ENCODE data around the gene SAPCD1. TPM values are rescaled to one million over a fixed set of nuclear protein-coding genes. Genes with fewer than 3 reads are reported as not detected.

Gene SAPCD1
- total RNA-seq (2014; rRNA removed; shearing (Covaris generic)): 13.0 and 15.4 TPM in 2 replicates

DNA sequence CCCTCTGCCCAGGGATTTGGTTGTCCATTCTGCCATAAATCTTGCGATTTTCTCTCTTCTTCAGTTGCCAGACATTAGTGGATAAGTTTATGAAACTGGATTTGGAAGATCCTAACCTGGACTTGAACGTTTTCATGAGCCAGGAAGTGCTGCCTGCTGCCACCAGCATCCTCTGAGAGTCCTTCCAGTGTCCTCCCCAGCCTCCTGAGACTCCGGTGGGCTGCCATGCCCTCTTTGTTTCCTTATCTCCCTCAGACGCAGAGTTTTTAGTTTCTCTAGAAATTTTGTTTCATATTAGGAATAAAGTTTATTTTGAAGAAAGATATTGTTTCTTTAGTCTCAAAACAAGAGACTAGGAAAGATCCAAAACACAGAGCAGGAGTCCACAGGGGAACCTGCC is at the start of gene SAPCD1:
TSS of gene SAPCD1 (plus strand) at position 301 of the 400 bp plus-strand sequence. CDS start 399 bp downstream, outside the sequence.
- DNase-seq (ENCODE audit: low spot score): no peak
- in situ Hi-C loops (cut with HindIII; ENCODE audit: low sequenced_read_pairs): no loop called here

DNA sequence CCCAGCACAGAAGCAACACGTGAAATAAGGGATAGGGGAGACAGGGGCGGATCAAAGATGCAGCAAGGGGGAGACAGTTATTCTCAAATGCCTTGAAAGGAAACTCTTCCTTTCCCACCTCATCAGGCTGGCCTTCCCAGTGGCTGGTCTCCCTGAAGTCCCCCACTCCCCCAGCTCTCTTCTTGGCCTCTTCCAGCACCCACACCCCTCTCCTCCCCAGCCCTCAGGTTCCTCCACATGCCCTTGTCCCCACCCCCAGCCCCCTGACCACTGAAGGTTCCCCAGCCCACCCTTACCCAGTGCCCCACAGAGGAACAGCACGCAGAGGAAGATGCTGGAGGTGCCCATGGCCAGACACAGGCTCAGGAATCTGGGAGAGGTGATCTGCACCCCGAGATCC is 49.0 kb upstream of the SAPCD1 start:
- in situ Hi-C loops (cut with HindIII; ENCODE audit: low sequenced_read_pairs): no loop called here
- no peak for DNase-seq (ENCODE audit: low spot score)

DNA sequence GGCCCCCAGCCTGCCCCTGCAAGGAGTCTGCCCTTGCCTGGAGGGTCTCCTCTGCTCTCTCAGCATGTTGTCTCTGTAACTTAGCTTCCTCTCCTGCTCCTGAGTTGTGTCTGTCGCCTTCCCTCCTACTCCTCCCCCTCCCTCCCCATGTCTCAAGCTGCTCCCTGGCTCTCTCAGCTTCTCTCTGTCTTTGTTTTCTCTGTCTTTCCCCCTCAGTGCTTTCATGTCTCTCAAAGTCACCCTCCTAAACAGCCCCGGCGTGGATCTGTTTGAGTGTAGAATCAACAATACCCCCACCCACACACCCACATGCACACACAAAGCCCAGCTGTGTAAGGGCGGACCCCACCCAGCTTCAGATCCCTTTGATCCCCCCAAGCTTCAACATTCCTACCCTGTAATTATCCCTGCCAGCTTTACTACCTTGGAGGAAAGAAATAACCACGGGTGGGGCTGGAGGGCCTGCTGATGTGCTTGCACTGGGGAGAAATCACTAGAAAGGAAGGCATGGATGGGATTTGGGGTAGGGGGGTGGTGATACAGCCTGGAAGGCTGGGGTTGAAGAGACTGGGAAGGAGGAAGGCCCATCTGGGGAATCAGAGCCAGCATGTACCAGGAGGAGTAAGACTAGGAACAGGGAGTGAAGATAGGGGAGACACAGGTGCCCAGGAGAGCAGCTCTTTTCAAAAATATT is 48.3 kb upstream of the SAPCD1 start:
- no peak for DNase-seq (ENCODE audit: low spot score)
- in situ Hi-C loops (cut with HindIII; ENCODE audit: low sequenced_read_pairs): no loop called here

DNA sequence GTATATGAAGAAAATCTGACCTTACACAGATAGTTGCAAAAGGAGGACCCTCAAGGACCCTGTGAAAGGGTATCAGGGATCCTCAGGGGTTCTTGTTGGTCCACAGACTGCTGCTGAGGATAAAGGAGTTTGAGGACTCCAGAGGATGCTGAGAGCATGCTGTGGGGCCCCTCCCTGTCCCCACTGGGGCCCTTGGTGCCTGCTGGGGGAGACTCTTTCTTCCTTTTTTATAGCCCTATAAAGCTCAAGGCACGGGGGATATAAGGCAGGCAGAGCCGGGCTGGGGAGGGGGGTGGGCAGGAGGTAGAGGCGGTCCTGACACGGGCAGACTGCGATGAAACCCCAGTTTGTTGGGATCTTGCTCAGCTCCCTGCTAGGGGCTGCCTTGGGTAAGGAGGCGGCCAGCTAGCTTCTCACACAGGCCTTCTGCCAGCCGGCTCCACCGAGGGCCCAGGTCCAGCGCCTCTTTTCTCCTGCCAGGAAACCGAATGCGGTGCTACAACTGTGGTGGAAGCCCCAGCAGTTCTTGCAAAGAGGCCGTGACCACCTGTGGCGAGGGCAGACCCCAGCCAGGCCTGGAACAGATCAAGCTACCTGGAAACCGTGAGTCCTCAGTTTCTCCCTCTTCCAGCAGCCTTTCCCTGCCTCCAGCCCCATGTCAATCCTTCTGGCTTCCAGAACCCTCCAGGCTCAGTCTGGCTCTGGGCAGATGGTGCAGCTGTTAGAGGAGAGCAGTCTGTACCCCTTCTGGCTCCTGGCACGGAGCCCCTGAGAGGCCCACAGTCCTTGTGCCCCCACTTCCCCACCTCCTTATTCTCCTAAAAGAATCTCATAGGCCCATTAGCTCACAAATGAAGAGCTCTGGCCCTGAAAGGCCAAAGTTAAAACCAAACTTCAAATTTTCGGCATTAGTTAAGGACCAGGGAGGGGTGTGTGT is 47.2 kb upstream of the SAPCD1 start, which contains the start of gene LY6G6D:
TSS of gene LY6G6D (plus strand) at position 327 of the 937 bp plus-strand sequence. CDS start at position 335, 8 bp downstream.
- in situ Hi-C loops (cut with HindIII; ENCODE audit: low sequenced_read_pairs): no loop called here
- no peak for DNase-seq (ENCODE audit: low spot score)

DNA sequence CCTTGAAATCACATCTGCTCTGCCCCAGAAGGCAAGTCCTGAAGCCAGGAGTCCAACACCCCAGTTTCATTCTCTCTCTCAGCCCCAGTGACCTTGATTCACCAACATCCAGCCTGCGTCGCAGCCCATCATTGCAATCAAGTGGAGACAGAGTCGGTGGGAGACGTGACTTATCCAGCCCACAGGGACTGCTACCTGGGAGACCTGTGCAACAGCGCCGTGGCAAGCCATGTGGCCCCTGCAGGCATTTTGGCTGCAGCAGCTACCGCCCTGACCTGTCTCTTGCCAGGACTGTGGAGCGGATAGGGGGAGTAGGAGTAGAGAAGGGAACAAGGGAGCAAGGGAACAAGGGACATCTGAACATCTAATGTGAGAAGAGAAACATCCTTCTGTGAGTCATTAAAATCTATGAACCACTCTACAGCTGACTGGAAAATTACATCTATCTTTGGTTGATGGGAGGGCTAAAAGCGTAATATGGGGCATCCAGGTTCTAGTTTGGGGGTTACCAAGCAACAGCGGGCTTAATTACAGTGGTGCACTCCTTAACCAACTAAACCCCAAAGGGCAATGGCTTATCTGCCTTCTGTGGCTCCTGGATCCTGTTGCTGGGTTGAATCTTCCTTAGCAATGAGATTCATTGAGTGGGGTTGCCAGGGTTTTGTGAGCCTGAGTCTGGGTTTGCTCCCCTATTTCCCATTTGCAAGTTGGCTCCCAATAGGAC is 44.8 kb upstream of the SAPCD1 start:
- no peak for DNase-seq (ENCODE audit: low spot score)
- in situ Hi-C loops (cut with HindIII; ENCODE audit: low sequenced_read_pairs): no loop called here

DNA sequence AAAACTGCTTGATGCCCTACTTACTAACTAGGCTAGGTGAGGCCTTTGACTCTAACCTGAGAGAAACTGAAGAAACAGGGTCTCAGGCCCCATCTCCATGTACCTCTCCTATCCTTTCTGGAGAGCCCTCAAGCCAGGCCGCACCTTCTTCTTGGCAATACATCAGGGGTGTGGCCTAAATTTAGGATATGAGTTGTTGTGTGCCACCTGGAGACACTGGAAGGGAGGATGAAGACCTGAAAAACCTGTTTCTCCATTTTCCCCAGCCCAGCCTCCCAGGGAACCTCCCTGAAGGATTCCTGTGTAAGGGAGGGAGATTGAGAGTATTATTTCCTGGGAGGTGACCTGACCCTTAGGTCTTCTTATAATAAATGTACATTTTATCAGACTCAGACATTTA is 44.2 kb upstream of the SAPCD1 start:
- in situ Hi-C loops (cut with HindIII; ENCODE audit: low sequenced_read_pairs): no loop called here
- no peak for DNase-seq (ENCODE audit: low spot score)

DNA sequence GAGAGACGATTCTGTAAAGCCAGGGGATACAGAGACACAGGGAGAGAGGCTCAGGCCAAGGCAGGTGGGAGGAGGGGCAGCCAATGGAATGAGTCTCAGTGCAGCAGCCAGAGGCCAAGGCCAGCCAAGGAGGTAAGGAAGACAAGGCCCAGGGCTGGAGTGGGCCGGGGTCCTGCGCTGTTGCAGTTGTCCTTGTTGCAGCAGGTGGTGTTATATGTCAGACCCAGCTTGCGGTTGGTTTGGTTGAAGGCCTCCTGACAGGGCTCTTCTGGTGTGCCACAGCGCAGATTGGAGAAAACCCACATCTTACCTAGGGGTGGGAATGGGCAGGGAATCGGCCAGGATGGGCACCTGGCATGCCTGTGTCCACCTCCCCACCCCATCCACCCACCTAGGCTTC is 43.5 kb upstream of the SAPCD1 start:
- DNase-seq (ENCODE audit: low spot score): no peak
- in situ Hi-C loops (cut with HindIII; ENCODE audit: low sequenced_read_pairs): no loop called here

DNA sequence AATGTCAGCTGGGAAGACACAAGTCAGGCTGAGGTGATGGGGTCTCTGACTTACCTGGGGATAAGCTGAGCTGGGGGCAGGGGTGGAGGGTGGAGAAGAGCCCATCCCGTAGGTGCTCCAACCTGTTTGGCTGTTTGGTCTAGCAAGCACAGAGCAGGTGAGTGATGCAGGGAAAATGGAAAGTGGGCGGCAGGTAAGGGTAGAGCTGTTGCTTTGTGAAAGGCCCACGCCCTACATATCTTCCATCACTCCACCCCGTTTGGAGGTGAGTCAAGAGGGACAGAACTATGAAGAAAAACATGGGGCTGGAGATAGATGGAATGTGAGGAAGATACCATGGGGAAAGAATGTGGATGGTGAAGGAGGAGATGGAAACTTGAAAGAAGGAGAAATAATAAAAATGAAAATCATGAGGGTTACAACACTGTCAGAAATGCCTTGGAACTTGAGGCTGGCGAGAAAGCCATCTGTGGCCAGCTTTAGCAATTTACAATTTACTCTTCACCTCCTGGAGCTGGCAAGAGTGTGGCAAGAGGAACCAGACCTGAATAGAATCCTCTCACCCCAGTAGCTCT is 42.2 kb upstream of the SAPCD1 start:
- DNase-seq (ENCODE audit: low spot score): no peak
- in situ Hi-C loops (cut with HindIII; ENCODE audit: low sequenced_read_pairs): no loop called here

DNA sequence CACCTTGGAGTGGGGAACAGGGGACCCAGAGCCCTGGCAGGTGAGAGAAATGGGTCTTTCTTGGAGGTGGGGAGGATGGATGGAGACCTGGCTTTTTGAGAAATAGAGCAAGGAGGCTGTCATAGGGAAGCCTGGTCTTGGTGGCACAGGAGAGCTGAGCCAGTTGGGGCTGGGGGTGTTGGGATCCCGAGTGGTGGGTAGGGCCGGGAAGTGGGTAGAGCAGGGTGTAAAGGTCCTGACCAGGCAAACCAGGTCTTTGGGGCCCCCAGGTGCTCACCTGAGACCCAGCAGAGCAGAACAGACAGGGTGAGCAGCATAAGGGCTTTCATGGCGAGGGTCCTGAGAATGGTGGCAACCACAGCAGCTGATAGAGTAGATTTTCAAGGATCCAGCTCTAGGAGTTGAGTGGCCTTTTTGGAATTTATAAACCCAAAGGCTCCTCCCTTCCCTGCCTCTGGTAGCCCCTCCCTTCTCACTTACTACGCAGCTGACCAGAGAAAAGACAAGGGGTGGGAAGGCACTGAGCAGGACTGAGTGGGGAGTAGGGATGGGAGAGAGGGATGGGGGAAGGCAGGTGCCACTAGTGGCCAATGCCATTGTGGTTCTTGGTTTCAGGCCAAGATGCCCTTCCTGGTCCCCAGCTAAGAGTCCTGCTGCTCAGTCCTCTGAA is 41.0 kb upstream of the SAPCD1 start, which contains the start of gene LY6G6C:
TSS of gene LY6G6C (minus strand) at position 396 of the 670 bp plus-strand sequence. CDS start at position 329, 67 bp downstream.
- DNase-seq (ENCODE audit: low spot score): no peak

DNA sequence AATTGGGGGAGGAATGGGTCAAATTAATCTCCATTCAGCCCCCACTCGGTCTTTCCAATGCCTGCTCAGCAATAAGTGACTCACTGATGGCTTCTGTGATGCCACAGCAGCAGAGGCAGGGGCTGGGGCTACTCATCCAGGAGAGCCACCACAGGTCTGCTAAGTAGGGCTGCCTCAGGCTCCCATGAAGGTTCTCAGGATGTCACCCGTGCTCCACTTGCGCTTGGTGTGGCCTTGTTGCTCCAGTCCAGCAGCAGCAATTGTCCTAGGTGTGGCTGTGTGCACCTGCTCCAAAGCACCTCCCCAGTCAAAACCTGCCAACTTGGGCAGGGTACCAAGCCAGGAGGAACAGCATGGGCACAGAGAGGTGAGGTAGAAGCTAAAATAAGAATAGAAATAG is 40.3 kb upstream of the SAPCD1 start:
- in situ Hi-C loops (cut with HindIII; ENCODE audit: low sequenced_read_pairs): no loop called here
- DNase-seq (ENCODE audit: low spot score): no peak

More for the DNA sequence above, 41.0 kb upstream of the SAPCD1 start, which contains the start of gene LY6G6C:
- in situ Hi-C loops (cut with HindIII; ENCODE audit: low sequenced_read_pairs): no loop called here

DNA sequence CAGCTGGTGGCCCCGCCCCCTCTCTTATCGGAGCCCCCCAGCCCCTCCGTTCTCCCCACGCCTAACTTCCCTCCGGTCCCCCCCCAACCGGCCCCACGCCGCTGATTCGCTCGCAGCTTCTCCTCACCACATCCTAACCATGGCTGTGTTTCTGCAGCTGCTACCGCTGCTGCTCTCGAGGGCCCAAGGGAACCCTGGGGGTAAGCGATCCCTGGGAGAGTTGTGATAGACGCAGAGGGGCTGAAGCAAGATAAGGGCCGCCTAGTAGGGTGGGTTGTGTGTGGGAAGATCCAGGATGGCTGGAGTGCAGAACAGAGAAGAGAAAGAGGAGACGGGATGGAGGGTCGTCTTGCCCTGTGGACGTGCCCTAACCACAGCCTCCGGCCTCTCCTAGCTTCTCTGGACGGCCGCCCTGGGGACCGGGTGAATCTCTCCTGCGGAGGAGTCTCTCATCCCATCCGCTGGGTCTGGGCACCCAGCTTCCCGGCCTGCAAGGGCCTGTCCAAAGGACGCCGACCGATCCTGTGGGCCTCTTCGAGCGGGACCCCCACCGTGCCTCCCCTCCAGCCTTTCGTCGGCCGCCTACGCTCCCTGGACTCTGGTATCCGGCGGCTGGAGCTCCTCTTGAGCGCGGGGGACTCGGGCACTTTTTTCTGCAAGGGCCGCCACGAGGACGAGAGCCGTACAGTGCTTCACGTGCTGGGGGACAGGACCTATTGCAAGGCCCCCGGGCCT is 39.0 kb upstream of the SAPCD1 start, which contains the start of gene MPIG6B:
TSS of gene MPIG6B (plus strand) at position 129 of the 735 bp plus-strand sequence. CDS start at position 140, 11 bp downstream.
- no peak for DNase-seq (ENCODE audit: low spot score)
- in situ Hi-C loops (cut with HindIII; ENCODE audit: low sequenced_read_pairs): no loop called here

DNA sequence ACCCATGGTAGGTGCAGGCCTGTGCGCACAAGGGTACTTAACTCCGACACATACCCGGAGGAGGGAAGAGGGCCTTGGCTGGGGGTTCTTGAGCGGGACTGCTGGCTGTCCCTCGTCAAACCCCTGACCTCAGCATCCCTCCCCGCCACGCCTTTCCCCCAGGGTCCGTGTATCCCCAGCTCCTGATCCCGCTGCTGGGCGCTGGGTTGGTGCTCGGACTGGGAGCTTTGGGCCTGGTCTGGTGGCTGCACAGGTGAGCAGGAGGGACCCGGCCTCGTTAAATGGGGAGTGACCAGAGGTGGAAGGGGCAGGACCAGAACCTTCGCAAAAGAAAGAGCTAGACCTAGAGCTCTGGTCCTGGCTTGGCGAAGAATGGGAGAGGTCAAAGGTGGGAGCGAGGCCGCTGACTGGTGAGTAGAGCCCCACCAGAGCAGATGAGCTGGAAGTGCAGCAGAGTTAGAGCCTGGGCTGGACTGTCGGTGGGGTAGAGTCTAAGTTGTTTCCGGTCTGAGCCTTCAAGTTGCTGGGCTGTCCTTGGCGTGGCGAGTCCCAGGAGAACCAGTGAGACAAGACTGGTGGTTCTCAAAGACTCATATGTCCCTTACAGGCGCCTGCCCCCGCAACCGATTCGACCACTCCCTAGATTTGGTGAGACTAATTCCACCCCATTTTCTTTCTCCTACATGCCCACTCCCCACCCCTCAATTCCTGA is 38.3 kb upstream of the SAPCD1 start:
- in situ Hi-C loops (cut with HindIII; ENCODE audit: low sequenced_read_pairs): no loop called here

DNA sequence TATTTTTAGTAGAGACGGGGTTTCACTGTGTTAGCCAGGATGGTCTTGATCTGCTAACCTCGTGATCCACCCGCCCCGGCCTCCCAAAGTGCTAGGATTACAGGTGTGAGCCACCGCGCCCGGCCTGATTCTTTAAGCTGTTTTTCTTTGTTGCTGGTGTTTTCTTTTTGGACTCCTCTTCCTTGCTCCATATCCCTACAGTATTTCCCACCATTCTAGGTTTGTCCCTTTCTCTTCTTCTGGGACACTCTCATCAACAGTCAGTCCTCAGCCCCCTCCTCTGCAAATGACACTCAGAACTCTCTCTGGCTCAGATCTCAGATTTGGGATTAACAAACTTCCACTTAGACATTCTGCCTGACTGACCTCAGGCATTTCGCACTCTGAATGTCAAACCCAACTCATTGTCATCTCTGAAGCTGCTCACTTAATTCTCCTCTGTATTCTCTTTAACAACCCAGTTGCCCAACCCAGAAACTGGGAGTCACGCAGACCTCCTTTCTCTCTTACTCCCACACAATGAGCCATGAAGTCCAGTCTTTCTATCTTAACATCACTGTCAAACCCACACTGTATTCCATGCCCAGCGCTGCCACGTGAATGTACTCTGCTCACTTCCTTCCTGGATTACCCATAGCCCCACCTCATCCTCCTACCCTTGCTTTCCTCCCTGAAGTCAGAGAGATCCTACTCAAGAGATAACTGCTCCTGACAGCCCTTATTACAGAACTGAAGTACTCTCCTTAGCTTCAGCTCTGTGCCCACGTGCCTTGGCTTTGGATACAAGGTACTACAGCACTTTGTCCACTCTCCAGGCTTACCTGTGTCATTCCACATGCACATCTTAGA is 36.7 kb upstream of the SAPCD1 start:
- no peak for DNase-seq (ENCODE audit: low spot score)
- in situ Hi-C loops (cut with HindIII; ENCODE audit: low sequenced_read_pairs): no loop called here

More for the DNA sequence above, 38.3 kb upstream of the SAPCD1 start:
- no peak for DNase-seq (ENCODE audit: low spot score)

DNA sequence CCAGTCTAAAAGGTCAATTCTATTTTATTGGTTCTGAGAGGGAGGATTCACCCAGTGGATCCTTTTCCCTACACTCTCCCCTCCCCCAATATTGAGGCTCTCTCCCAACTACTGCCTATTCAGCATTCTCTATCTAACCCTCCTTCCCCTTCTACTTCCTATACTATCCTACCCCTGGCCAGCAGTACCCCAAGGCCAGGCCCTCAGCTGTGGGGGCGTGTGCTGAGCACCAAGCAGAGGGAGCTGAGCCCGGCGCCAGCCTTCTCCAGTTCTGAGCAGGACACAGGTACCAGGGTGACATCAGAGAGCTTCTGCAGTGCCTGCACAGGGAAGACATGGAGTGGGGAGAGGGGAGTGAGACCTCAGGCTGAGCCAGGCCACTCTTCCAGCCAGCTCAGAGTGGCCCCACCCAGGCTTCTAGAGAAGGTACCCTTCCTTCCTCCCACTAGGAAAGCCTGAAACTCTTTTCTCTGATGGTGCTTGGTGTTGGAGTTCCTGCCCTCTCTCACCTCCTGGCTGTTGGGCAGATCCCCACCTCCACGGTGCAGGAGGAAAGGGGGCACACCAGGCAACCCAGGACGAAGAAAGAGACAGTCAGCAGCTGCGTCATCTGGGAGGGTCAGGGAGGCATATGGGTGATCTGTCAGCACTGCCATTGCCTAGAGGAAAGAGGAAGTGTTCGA is 35.3 kb upstream of the SAPCD1 start:
- in situ Hi-C loops (cut with HindIII; ENCODE audit: low sequenced_read_pairs): no loop called here
- no peak for DNase-seq (ENCODE audit: low spot score)

DNA sequence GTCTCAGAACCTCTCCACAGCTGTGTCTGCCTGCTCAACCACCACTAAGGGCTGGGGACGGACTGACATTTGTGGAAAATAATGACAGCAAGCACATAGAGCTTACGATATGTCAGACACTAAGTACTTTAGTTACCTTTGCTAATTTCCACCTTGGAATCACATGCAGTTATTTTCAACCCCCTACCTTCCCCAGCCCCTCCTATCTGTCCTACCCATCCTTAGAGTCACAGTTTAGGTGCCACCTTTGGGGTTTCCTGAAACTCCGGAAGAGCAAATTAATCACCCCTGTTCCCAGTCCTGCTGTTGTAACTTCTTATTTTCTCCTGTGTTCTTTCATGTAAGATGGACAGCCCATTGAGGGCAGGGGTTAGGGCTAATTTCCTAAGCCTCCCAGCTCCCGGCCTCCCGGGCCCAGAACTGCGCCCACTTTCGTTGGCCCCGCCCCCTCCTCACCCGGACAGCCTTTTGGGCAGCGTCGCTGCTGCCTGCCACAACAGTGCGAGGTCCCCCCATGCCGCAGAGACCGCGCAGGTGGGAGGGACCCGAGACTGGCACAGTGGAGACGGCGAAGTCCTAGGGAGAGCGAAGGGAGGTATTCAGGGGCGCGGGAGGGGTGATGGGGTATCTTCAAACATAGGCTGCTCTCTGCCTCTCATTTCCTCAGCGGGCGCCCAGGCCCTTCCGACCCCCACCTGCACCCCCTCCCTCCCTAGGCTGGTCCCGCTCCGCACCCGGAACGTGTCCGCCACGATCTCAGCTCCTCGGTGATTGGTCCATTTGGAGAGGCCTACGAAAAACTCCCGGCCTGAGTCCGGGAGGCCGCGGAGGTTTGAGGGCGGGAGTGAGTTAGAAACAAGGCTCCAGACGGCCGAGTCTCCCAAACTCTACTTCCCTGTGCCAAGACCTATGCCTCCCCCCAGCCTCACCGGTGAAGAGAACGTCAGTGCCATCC is 34.5 kb upstream of the SAPCD1 start:
- in situ Hi-C loops (cut with HindIII; ENCODE audit: low sequenced_read_pairs): no loop called here
- DNase-seq (ENCODE audit: low spot score): no peak
